Head of caudate nucleus (tissue), 42 donors: ENCODE measurements around the gene EZH1.

Experiments used
- DNase-seq, 42 donors: peaks; one replicate each; pipeline versions ENCODE4 v3.0.0 to v3.0.0-alpha.2; 2020 to 2021; ENCODE audit warnings: mixed read lengths in 7 of 42
- intact Hi-C: fragments of 100-400 bp; cut with DNase I; formaldehyde crosslinking; loops from one replicate; pipeline ENCODE4 v1.15.0; 2022

The EZH1 gene

DNA sequence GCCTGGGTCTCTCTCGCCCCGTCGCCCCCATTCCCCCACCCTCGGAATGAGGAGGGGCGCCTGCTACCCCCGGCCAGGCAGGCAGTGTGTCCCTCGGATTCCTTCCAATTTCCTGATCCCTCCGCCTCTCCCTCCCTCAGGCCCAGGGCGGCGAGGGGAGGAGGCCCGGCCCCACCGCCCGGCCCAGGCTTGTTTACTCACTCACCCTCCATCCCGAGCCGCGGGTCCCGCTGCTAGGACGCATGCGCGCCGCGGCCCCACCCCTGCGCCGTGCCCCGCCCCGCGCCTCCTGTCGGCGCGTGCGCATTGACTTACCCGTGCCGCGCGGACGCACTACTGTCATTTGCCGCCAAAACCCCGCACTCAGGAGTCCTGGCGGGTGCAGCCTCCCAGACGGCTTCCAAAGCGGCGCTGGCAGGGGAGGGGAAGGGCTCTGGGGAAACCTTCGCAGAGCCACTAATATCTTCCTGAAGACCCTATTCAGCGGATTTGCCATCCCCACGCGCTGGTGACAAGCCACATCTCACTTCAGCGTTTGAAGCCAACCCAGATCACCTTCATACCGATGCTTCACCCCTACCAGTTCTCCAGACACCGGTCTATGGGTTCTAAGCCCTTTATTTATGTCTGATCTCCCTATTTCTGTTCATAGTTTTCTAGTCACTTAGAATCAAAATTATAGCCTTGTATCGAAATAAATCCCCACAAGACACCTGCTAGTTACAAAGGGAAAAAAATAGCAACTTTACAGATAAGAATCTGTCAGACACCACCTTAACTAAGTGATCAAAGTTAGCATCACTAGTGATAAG lies at the start of gene EZH1:
TSS of gene EZH1 (minus strand) at position 235 of the 812 bp plus-strand sequence. CDS start 16,099 bp downstream, outside the sequence.
- peak; percentile 71 to 94 (median 89) for DNase-seq
- intact Hi-C loops: no loop called here

DNA sequence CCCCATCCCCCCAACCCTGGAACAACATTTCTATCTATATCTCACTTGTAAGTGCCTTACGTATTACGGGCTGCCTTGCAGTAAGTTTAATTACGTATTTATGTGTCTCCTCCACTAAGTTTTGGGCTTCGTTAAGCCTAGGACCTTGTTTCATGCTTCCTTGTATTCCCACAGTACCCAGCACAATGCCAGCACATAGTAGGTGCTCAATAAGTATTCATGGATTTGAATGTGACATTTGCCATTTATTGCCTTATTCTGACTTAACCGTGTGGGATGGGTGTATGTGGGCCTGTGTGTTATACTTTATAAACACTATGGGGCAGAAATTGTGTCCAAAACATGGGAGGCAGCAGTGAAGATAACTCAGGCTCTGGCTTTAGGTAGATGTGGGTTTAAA lies 47.7 kb upstream of the EZH1 start:
- intact Hi-C loops: no loop called here
- no peak for DNase-seq

DNA sequence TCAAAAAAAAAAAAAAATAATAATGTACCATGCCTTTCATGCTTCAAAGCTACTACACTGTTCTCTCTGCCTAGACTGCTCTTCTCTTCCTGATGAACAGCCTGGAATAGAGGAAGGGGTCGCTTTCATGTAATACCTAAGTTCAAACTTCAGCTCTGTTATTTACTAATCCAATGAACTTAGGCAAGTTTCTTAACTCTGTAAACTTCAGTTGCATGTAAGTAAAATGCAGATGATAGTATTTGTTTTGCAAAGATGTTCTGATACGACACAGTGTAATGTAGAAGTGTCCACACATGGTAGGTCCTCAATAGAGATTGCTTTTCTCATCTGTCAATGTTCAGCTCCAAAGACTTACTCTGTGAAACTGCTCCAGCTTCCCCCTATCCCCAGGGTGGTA lies 47.1 kb upstream of the EZH1 start:
- no peak for DNase-seq
- intact Hi-C loops: no loop called here

DNA sequence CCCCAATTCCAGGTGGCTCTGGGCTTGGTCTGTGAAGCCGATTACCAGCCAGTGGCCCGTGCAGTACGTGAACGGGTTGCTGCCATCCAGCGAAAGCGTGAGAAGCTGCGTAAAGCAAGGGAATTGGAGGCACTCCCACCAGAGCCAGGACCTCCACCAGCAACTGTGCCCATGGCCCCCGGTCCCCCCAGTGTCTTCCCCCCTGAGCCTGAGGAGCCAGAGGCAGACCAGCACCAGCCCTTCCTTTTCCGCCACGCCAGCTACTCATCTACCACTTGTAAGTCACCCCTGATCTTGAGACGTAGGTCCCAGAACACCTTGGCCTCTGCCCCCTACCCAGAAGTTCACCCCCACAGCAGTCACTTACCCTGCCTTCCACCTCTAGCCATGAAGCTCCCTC lies 42.4 kb upstream of the EZH1 start:
- DNase-seq: no peak
- intact Hi-C loops: no loop called here

DNA sequence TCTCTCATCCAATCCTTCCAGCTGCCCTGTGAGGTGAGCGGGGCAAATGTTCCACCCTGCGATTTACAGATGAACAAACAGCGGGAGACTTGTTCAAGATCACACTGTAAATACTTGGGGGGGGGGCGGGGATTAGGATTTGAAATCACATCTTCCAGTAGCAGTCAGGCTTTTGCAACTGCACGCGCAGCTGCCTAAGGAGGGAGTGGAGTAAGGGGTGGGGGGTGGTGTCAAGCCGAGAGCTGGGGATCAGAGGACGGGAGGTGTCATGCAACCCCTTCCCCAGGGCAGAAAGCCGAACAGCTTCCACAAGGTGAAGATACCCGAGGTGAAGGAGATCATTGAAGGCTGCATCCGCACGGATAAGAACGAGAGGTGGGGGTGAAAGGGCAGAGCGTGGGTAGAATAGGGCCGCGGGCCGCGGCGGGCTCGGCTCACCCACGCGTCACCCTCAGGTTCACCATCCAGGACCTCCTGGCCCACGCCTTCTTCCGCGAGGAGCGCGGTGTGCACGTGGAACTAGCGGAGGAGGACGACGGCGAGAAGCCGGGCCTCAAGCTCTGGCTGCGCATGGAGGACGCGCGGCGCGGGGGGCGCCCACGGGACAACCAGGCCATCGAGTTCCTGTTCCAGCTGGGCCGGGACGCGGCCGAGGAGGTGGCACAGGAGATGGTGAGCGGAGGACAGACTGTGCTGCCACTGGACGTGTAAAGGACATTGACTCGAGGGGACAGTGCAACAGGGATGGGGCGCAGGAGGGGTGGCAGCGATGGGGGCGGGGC lies 40.2 kb upstream of the EZH1 start:
- intact Hi-C loops: no loop called here
- peak in 2 of 42 donors; percentile 18 to 27 for DNase-seq

DNA sequence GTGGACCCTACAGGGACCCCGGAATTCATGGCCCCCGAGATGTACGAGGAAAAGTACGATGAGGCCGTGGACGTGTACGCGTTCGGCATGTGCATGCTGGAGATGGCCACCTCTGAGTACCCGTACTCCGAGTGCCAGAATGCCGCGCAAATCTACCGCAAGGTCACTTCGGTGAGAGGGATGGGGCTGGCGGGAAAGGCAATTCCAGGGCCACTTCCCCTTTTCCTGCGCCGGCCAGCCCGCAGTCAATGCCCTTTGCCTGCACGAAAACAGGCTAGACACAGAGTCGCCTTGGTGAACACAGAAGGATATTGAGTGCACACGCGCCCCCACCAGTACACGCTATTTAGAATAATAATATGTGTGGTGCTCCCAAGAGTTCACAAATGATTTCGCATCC lies 39.6 kb upstream of the EZH1 start:
- intact Hi-C loops: no loop called here
- DNase-seq: peak in 1 of 42 donors; percentile 19

DNA sequence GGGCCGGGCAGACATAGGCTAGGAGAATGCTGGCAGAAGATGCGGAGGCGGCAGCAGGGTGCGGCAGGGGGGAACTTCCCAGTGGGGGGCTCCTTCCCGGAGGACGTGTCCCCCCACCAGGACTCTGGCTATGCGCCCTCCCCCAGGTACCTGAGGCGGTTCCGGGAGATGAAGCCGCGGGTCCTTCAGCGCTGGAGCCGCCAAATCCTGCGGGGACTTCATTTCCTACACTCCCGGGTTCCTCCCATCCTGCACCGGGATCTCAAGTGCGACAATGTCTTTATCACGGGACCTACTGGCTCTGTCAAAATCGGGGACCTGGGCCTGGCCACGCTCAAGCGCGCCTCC lies 38.9 kb upstream of the EZH1 start:
- DNase-seq: no peak
- intact Hi-C loops: no loop called here

DNA sequence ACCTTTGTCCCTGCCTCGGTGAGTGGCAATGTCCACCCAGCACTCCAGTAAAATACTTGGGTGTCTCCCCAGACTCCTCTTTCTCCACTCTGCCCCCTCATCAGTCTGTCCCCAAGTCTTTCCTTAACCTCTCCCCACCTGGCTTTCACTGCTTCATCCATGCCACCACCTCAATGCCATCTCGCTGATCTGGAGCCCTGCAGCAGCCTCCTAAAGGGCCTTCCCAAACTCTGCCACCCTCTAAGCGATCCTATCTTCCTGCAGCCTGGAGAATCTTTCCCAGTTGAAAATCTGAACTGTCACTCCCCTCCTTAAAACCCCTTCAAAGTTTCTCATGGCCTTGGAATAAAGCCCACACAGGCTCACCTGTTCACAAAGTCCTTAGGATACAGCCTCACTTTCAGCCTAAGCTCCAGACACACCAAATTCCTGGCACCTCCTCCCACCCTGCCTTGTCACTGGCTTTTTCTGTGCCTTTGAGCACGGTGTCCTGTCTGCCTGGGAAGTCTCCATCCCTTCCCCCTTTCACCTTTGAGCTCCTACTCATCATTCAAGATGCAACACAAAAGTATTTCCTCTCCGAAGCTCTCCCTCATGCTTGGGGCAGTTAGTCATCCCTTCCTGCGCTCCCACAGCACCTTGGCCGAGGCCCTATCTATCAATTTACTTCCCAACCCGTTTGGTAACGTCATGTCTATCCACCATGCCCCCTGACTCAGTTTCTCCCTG lies 38.4 kb upstream of the EZH1 start:
- no peak for DNase-seq
- intact Hi-C loops: no loop called here

DNA sequence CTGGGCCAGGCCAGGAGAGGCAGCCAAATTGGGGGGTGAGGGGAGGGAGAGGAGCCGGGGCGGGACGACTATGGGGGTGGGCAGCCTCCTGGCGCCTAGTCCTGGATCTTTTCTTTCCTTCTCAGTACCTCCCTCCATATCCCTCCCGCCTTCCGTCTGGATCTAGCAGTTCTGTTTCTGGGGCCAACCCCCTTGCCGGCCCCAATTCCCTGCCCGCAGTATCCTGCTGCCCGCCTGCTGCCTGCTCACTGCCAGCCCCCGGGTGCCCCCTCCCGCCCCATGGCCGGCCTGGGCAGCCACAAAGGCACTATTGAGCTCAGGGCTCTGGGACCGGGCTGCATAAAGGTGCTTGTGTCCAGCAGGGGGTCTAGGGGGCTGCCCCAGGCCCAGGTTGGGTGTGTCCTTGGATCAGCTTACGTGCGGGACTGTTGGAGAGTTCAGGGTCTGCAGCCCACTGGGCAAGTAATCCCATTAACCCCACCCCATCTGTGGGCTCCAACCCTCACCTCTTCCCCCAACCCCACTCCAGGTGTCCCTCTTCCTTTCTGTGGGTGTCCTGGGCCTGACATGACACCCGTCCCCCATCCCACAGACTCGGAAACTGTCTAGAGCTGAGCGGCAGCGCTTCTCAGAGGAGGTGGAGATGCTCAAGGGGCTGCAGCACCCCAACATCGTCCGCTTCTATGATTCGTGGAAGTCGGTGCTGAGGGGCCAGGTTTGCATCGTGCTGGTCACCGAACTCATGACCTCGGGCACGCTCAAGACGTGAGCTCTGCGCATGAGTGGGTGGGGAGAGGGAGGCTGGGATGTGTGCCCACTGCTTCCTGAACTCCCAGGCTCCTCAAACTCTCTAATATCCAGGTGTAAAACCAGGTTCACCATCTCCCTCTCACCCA lies 37.6 kb upstream of the EZH1 start:
- peak in 1 of 42 donors; percentile 19 for DNase-seq
- intact Hi-C loops: no loop called here

DNA sequence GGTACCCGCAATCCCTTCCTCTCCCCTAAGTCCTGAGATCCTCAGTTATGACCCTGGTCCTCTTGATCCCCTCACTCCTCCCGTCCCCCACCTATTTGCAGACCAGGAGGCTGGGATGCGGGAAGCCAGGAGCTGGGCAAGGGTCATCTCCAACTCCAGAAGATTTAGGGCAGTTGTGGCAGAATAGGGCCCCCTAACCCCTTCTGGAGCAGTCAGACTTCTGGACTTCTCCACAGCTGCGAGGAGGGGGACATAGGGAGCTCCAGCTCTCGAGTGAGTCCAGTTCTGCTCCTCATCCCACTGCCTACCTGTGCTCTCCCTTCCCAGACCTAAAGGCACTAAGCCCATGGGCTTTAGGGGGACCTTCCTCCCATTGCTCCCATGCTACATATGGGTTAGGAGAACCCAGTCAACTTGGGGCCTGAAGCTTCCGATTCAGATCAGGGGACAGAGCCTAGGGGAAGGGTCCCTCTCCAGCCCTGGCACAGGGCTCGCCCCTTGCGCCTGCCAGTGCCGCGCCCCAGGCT lies 36.9 kb upstream of the EZH1 start:
- intact Hi-C loops: no loop called here
- DNase-seq: no peak

DNA sequence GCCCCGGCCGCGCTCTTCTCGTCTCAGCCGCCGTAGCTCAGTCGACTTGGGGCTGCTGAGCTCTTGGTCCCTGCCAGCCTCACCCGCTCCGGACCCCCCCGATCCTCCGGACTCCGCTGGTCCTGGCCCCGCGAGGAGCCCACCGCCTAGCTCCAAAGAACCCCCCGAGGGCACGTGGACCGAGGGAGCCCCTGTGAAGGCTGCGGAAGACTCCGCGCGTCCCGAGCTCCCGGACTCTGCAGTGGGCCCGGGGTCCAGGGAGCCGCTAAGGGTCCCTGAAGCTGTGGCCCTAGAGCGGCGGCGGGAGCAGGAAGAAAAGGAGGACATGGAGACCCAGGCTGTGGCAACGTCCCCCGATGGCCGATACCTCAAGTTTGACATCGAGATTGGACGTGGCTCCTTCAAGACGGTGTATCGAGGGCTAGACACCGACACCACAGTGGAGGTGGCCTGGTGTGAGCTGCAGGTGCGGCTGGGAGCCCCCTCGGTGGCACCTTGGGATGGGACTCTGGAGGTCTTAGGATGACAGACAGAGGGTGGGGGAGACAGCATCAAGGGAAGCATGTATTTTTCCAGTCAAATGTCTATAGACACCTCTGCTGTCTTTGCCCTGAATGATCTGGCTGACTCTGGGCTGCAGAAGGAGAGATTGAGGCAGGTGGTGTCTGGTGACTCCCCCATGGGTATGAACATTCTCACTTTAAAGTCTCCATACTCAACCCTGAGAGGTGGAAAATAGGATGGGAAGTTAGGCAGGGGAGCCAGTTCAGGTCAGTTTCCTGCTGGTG lies 36.2 kb upstream of the EZH1 start:
- no peak for DNase-seq
- intact Hi-C loops: no loop called here

DNA sequence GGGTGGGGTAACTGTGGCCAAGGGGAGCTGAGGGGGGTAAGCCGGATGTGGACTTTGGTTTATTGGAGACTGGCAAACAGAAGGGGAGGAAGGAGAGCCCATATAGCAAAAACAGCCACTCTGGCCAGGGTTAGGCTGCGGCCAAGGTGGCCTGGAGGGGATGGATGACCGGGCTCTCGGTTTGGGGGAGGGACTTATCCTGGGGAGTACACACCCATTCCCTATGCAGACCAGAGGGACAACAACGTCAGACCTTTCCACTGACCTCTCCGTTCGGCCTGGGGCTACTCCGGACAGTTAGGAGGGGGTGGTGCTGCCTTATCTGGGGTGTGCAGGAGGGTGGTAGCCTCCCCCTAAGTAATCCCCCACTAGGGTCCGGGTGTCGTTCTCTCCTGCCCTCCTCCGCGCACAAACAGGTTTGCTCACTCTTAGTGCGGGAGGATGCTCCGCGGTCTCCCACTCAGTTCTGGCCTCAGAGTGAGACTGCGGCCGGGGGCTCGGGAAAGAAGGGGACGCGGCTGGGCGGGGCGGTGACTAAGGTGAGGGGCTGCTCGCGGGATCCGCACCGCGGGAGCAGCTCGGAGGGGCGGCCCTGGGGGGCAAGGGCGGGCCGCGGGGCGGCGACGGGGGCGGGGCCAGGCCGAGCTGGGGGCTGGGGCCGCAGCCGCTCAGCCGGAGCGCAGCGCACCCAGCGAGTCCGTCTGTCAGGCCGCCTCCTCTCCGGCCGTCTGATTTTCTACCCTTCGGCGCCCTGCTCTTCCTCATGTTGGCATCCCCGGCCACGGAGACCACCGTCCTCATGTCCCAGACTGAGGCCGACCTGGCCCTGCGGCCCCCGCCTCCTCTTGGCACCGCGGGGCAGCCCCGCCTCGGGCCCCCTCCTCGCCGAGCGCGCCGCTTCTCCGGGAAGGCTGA lies 35.4 kb upstream of the EZH1 start, which contains the start of gene WNK4:
TSS of gene WNK4 (plus strand) at position 675 of the 915 bp plus-strand sequence. CDS start at position 764, 89 bp downstream.
- intact Hi-C loops: no loop called here
- DNase-seq: no peak

DNA sequence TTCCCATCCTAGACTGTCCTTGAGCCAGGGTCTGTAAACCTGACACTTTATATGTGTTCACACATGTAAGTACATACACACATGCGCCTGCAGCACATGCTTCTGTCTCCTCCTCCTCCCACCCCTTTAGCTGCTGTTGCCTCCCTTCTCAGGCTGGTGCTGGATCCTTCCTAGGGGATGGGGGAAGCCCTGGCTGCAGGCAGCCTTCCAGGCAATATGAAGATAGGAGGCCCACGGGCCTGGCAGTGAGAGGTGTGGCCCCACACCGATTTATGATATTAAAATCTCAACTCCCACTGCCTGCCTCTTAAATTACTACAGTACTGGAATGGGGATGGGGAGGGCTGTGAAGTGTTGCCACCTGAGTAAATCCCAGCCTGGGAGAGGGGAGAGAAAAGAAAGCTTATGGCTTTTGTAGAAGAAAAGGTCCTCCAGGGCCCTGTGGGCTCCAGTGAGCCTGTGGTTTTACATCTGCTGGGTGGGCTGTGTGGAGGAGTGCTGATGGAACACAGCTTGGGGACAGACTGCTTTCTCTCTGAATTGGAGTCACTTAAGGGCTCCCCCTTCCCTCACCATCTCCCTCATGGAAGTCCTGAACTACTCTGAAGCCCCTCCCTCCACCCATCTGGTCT lies 34.6 kb upstream of the EZH1 start:
- intact Hi-C loops: no loop called here
- no peak for DNase-seq

DNA sequence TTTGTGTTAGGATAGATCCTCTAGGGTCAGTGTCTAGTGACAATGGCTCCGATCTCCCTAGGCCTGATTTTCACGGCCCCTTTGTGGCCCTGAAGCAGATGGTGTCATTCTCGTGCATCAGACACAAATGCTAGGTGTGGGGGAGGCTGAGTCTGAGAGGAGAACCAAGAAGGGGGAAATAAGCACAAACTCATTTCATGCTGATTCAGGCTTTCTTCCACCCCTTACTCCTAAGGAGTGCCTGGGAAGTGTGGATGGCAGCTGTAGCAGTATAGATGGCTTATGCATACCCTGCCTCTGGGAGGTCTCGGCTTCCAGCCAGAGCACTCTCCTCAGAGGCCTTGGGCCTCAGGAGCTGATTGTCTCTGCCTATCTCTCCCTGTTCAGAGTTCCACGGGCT lies 33.7 kb upstream of the EZH1 start:
- no peak for DNase-seq
- intact Hi-C loops: no loop called here

DNA sequence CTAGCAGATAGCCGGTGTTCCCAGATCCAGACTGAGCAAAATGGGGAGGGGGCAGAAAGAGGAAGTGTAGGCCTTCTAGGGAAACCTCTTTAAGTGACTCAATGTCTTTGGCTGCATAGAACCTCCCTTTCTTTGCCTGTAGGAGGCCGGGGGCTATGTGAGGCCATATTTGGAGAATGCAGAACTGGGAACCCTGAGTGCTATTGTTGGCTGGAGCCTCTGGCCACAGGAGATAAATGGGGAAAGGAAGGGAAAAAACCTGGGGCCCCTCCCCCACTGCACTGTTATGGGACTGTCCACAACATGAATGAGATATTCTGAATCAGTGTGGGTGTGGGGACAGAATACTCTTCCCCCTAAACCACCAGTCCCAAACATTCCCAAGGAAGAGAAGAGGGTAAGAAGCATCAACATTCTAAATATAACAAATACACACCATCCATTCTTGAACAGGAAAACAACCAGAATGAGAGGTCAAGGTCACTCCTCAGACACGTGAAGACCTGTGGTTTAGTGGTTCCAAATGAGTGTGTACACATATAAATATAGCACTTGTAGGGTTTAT lies 30.8 kb upstream of the EZH1 start:
- intact Hi-C loops: no loop called here
- DNase-seq: no peak
